HEK293 (cell line): ENCODE results near the gene MYADML2.
"Not testable (repeated sequence)": the region's sequence is repeated elsewhere in the genome, so short reads cannot be mapped to it uniquely, and the experiment has no call there.

ENCODE experiments used
- CTCF ChIA-PET: fragments of 350-600 bp; formaldehyde crosslinking; extraction: SDS; loops from one replicate; lab custom pipeline; 2021; ENCODE audit warnings: antibody characterized with exemption; lab: Yijun Ruan, JAX
- POLR2A ChIA-PET: fragments of 300-600 bp; formaldehyde crosslinking; extraction: SDS; loops from one replicate; lab custom pipeline; 2020; ENCODE audit warnings: antibody characterized with exemption, inconsistent platforms; lab: Yijun Ruan, JAX
- H3K27ac ChIP-seq: fragments of 200-500 bp; sonication (Bioruptor generic); 2 replicates; pipeline ENCODE4 v1.5.1; 2014; ENCODE audit warnings: low read depth, low read length, control low read depth, inconsistent platforms; ENCODE audit errors: extremely low read depth
- H3K36me3 ChIP-seq, 2 experiments: fragments of 200-500 bp in 1 of 2; sonication (Bioruptor generic) in 1 of 2; 1 replicate in 1 of 2; 2 replicates in 1 of 2; pipeline ENCODE4 v1.5.1; 2014 to 2017; ENCODE audit warnings: inconsistent platforms in 2 of 2, low read length in 2 of 2; ENCODE audit not compliant: control insufficient read depth in 2 of 2, insufficient read depth in 1 of 2
- H3K4me1 ChIP-seq: fragments of 200-500 bp; sonication (Bioruptor generic); 2 replicates; pipeline ENCODE4 v1.5.1; 2014; ENCODE audit warnings: mild to moderate bottlenecking, low read length, inconsistent platforms; ENCODE audit not compliant: control insufficient read depth, insufficient read depth
- H3K4me3 ChIP-seq: 2 replicates; pipeline ENCODE4 v1.5.1; 2011; ENCODE audit warnings: low read depth, mild to moderate bottlenecking, control low read depth, low read length, moderate library complexity
- H3K9me3 ChIP-seq: fragments of 200-500 bp; sonication (Bioruptor generic); 2 replicates; pipeline ENCODE4 v1.5.1; 2014; ENCODE audit warnings: low read depth, low read length, inconsistent platforms; ENCODE audit not compliant: control insufficient read depth, insufficient read depth
- BCL11B ChIP-seq: fragments of 450-650 bp; formaldehyde crosslinking; IDR thresholded peaks from 2 replicates; pipeline ENCODE4 v1.5.1; 2016; ENCODE audit warnings: low read depth, missing biosample characterization, missing genetic modification characterization
- KLF1 ChIP-seq: fragments of 450-650 bp; formaldehyde crosslinking; IDR thresholded peaks from 2 replicates; pipeline ENCODE4 v1.5.1; 2016; ENCODE audit warnings: missing biosample characterization, missing genetic modification characterization
- KLF10 ChIP-seq: fragments of 450-650 bp; IDR thresholded peaks from 2 replicates; pipeline ENCODE4 v1.5.1; 2018; ENCODE audit warnings: missing biosample characterization, mild to moderate bottlenecking, missing genetic modification characterization
- MYNN ChIP-seq: fragments of 450-650 bp; formaldehyde crosslinking; IDR thresholded peaks from 2 replicates; pipeline ENCODE4 v1.5.1; 2016; ENCODE audit warnings: missing biosample characterization, missing genetic modification characterization, borderline replicate concordance
- SCRT2 ChIP-seq: fragments of 450-650 bp; formaldehyde crosslinking; IDR thresholded peaks from 2 replicates; pipeline ENCODE4 v1.5.1; 2016; ENCODE audit warnings: missing biosample characterization, missing genetic modification characterization
- SP2 ChIP-seq: fragments of 450-650 bp; formaldehyde crosslinking; IDR thresholded peaks from 2 replicates; pipeline ENCODE4 v1.5.1; 2016; ENCODE audit warnings: missing biosample characterization, missing genetic modification characterization
- YY2 ChIP-seq: fragments of 450-650 bp; formaldehyde crosslinking; IDR thresholded peaks from 2 replicates; pipeline ENCODE4 v1.5.1; 2016; ENCODE audit warnings: missing biosample characterization, missing genetic modification characterization
- ZBTB17 ChIP-seq: fragments of 450-650 bp; formaldehyde crosslinking; IDR thresholded peaks from 2 replicates; pipeline ENCODE4 v1.5.1; 2016; ENCODE audit warnings: missing biosample characterization, missing genetic modification characterization
- ZFP3 ChIP-seq: fragments of 450-650 bp; formaldehyde crosslinking; IDR thresholded peaks from 2 replicates; pipeline ENCODE4 v1.5.1; 2016; ENCODE audit warnings: low read depth, missing biosample characterization, missing genetic modification characterization
- ZNF112 ChIP-seq: fragments of 450-650 bp; formaldehyde crosslinking; IDR thresholded peaks from 2 replicates; pipeline ENCODE4 v1.5.0; 2017; ENCODE audit warnings: missing biosample characterization, missing genetic modification characterization
- ZNF274 ChIP-seq, 2 experiments: fragments of 200-500 bp in 1 of 2; fragments of 450-650 bp in 1 of 2; sonication (Bioruptor generic) in 1 of 2; formaldehyde crosslinking in 1 of 2; IDR thresholded peaks; 2 replicates each; pipeline versions ENCODE4 v1.5.1 to v1.6.1; 2014 to 2016; ENCODE audit warnings: borderline replicate concordance in 1 of 2, inconsistent platforms in 1 of 2, low read length in 1 of 2, missing biosample characterization in 1 of 2, missing genetic modification characterization in 1 of 2
- ZNF302 ChIP-seq: fragments of 450-650 bp; formaldehyde crosslinking; IDR thresholded peaks from 2 replicates; pipeline ENCODE4 v1.5.1; 2016; ENCODE audit warnings: missing biosample characterization, missing genetic modification characterization, low read depth
- ZNF548 ChIP-seq: fragments of 450-650 bp; formaldehyde crosslinking; IDR thresholded peaks from 2 replicates; pipeline ENCODE4 v1.5.1; 2016; ENCODE audit warnings: missing biosample characterization, missing genetic modification characterization
- ZNF561 ChIP-seq: fragments of 450-650 bp; IDR thresholded peaks from 2 replicates; pipeline ENCODE4 v1.5.1; 2018; ENCODE audit warnings: missing biosample characterization, missing genetic modification characterization, borderline replicate concordance
- ZNF585B ChIP-seq: fragments of 450-650 bp; formaldehyde crosslinking; IDR thresholded peaks from 2 replicates; pipeline ENCODE4 v1.5.1; 2016; ENCODE audit warnings: missing biosample characterization, missing genetic modification characterization
- ZNF596 ChIP-seq: fragments of 450-650 bp; IDR thresholded peaks from 2 replicates; pipeline ENCODE4 v1.5.0; 2018; ENCODE audit warnings: missing biosample characterization, mild to moderate bottlenecking, missing genetic modification characterization, moderate library complexity
- ZNF600 ChIP-seq: fragments of 450-650 bp; formaldehyde crosslinking; IDR thresholded peaks from 2 replicates; pipeline ENCODE4 v1.5.1; 2016; ENCODE audit warnings: missing biosample characterization, missing genetic modification characterization
- ZNF837 ChIP-seq: fragments of 450-650 bp; formaldehyde crosslinking; IDR thresholded peaks from 2 replicates; pipeline ENCODE4 v1.5.1; 2016; ENCODE audit warnings: missing biosample characterization, missing genetic modification characterization
- ZXDB ChIP-seq: fragments of 450-650 bp; formaldehyde crosslinking; IDR thresholded peaks from 2 replicates; pipeline ENCODE4 v1.5.1; 2016; ENCODE audit warnings: missing biosample characterization, missing genetic modification characterization
- TF ChIP-seq, protein P1 (sequence below): IDR thresholded peaks from 2 replicates; pipeline ENCODE4 v1.6.1; 2011; ENCODE audit warnings: mild to moderate bottlenecking, low read depth, low read length, borderline replicate concordance
- TF ChIP-seq, protein P2 (sequence below): fragments of 450-650 bp; formaldehyde crosslinking; IDR thresholded peaks from 2 replicates; pipeline ENCODE4 v1.5.1; 2016; ENCODE audit warnings: missing biosample characterization, missing genetic modification characterization
- TF ChIP-seq, protein P3 (sequence below): fragments of 450-650 bp; formaldehyde crosslinking; IDR thresholded peaks from 2 replicates; pipeline ENCODE4 v1.5.1; 2016; ENCODE audit warnings: missing biosample characterization, missing genetic modification characterization
- TF ChIP-seq, protein P4 (sequence below): fragments of 450-650 bp; formaldehyde crosslinking; optimal IDR thresholded peaks from 2 replicates; pipeline ENCODE3; 2016; ENCODE audit warnings: missing biosample characterization, mild to moderate bottlenecking, missing genetic modification characterization

Gene MYADML2

DNA sequence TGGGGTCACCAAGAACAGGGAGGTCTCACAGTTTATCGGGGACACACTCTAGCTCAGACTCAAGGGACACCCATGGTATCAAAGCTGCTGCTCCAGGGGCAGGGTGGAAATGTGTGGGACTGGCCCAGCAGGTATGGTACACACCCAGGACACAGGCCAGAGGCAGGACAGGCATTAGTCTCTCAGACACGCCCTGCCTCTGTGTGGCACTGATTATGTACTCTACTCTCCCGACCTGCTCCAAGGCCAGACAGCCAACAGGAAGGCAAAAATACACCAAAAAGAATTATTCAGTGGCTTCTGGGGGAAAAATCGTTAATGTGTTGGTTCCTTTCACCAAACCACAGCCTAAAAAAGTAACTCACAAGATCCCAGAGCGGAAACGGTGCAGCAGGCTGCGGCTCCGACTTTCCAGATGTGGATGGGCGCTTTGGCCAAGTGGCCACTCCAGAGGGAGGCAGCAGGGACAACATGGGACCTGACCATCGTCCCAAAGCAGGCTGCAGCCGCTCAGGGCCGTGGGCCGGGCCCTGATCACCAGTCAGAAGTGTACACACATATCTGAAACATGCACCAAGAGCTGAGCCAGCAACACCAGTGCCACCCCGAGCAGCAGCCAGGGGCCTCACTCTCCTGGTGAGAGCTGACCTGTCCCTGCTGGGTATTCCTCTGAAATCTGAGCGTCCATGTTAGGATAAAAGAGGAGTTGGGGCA lies 28.0 kb downstream of the MYADML2 start (continued):
- TF ChIP-seq, protein P1, sequence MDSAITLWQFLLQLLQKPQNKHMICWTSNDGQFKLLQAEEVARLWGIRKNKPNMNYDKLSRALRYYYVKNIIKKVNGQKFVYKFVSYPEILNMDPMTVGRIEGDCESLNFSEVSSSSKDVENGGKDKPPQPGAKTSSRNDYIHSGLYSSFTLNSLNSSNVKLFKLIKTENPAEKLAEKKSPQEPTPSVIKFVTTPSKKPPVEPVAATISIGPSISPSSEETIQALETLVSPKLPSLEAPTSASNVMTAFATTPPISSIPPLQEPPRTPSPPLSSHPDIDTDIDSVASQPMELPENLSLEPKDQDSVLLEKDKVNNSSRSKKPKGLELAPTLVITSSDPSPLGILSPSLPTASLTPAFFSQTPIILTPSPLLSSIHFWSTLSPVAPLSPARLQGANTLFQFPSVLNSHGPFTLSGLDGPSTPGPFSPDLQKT = no peak
- TF ChIP-seq SCRT2 (tag by site-specific recombination) = no peak
- TF ChIP-seq SP2 (tag by site-specific recombination) = no peak
- no peak for TF ChIP-seq ZNF600

DNA sequence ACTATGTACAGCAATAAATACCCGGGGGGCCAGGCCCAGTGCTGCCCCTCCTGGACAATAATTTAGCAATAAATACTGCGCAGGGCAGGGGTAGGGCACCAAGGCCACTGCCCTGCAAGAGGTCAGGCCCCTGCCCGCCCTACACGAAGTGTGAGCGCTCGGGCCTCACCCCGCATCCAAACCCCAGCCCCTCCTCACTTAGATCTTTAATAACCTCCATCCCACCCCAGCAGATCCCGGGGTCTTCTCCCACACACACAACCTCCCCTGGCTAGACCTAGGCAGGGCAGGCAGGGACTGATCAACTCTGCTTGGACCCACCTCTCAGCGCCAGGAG lies 28.7 kb downstream of the MYADML2 start:
- H3K4me1 ChIP-seq, H3K4me3 ChIP-seq, CTCF ChIA-PET, H3K9me3 ChIP-seq, H3K27ac ChIP-seq: not testable (repeated sequence)
- H3K36me3 ChIP-seq = peaks cover 6 to 70% of the 10 kb centered on the region in 2 experiments; a peak in 1 of 3 replicates
- POLR2A ChIA-PET = interaction anchor here (2.1 kb wide), 1 partner anchor 8 kb away, joined by 22 read pairs; the partner anchor contains the start of gene MAFG
- 0 out of 2 replicates have a peak, but pooled peaks have one; percentile 56 for TF ChIP-seq BCL11B (tag by site-specific recombination)

DNA sequence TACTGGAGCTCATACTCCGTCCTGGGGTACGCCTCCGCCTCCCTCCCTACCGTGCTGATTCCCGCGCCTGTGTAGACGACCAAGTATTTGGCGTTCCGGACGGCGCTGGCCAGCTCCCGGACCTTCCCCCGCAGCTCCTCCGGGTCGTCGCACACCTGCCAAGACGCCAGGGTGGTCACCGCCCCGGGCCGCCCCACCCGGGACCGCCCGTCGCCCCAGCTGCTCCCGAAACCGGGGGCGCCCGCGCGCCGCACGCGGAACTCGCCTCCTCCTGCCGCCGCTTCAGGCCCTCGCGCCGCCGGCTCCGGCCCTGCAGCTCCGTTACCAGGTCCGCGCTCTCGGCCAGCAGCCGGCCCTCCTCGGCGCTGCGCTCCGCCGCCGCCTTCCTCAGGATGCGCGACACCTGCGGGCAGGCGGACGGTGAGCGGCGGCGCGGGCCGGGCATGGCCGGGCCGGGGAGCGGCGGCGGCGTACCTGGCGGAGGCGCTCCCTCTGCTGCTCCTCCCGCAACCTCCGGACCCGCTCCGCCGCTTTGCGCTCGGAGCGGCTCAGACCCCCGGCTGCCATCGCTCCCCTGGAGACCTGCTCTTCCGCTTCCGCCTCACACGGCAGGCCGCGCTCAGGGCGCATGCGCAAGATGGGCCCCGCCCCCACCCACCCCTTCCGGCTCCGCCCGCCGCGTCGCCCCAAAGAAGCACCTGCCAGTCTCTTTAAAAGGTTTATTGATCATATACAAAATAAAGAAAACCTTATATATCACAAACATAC lies 29.3 kb downstream of the MYADML2 start, which contains the start of gene SIRT7:
SIRT7 (minus strand) TSS at position 612 of the 768 bp plus-strand sequence; CDS start at position 567, 45 bp downstream.
- H3K4me1 ChIP-seq = 0 out of 2 replicates have a peak, but pooled peaks cover 2% of the 10 kb centered on the region
- peak within 1 kb of the TSS; percentile 65; the same call in 1 of the 2 replicates for H3K27ac ChIP-seq
- ChIA-PET POLR2A (interaction anchor here (0.6 to 2.1 kb wide), 6 partner anchors 9 to 105 kb away, joined by 3 to 22 read pairs (median 5); partner anchors contain the start of genes ALYREF, ANAPC11, CENPX and LRRC45), CTCF (interaction anchor here (0.7 to 1.3 kb wide), 12 partner anchors 9 to 184 kb away, joined by 3 to 6 read pairs (median 4); no protein-coding TSS in a partner anchor)
- H3K4me3 ChIP-seq = peak within 1 kb of the TSS; percentile 71
- H3K9me3 ChIP-seq = no peaks in the 10 kb centered on the region
- H3K36me3 ChIP-seq = peaks cover 6 to 74% of the 10 kb centered on the region in 2 experiments; a peak in 1 of 3 replicates
- TF ChIP-seq ZNF548 (tag by site-specific recombination) = no peak
- TF ChIP-seq, protein P2, sequence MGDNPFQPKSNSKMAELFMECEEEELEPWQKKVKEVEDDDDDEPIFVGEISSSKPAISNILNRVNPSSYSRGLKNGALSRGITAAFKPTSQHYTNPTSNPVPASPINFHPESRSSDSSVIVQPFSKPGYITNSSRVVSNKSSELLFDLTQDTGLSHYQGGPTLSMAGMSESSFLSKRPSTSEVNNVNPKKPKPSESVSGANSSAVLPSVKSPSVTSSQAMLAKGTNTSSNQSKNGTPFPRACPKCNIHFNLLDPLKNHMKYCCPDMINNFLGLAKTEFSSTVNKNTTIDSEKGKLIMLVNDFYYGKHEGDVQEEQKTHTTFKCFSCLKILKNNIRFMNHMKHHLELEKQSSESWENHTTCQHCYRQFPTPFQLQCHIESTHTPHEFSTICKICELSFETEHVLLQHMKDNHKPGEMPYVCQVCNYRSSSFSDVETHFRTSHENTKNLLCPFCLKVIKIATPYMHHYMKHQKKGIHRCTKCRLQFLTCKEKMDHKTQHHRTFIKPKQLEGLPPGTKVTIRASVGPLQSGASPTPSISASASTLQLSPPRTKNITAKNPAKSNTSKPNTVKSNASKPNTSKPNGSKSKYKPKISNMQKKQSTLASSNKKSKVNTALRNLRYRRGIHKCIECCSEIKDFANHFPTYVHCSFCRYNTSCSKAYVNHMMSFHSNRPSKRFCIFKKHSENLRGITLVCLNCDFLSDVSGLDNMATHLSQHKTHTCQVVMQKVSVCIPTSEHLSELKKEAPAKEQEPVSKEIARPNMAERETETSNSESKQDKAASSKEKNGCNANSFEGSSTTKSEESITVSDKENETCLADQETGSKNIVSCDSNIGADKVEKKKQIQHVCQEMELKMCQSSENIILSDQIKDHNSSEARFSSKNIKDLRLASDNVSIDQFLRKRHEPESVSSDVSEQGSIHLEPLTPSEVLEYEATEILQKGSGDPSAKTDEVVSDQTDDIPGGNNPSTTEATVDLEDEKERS = no peak
- no peak for TF ChIP-seq ZNF274 (IDR thresholded peaks at IDR 0.05; ENCODE audit: low read length)
- no peak for TF ChIP-seq ZNF274 (tag by site-specific recombination; IDR thresholded peaks at IDR 0.05; ENCODE audit: borderline replicate concordance)
- 0 out of 2 replicates have a peak, but pooled peaks have one; percentile 26 for TF ChIP-seq YY2 (tag by site-specific recombination)
- TF ChIP-seq ZNF596 = 0 out of 2 replicates have a peak, but pooled peaks have one; percentile 31
- TF ChIP-seq ZNF837 (tag by site-specific recombination) = no peak
- 0 out of 2 replicates have a peak, but pooled peaks have one; percentile 36 for TF ChIP-seq ZNF561
- no peak for TF ChIP-seq ZNF585B (tag by site-specific recombination)
- no peak for TF ChIP-seq ZNF302 (tag by site-specific recombination)
- TF ChIP-seq, protein P3, sequence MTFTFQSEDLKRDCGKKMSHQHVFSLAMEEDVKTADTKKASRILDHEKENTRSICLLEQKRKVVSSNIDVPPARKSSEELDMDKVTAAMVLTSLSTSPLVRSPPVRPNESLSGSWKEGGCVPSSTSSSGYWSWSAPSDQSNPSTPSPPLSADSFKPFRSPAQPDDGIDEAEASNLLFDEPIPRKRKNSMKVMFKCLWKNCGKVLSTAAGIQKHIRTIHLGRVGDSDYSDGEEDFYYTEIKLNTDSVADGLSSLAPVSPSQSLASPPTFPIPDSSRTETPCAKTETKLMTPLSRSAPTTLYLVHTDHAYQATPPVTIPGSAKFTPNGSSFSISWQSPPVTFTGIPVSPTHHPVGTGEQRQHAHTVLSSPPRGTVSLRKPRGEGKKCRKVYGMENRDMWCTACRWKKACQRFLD (tag by site-specific recombination) = no peak
- TF ChIP-seq, protein P4, sequence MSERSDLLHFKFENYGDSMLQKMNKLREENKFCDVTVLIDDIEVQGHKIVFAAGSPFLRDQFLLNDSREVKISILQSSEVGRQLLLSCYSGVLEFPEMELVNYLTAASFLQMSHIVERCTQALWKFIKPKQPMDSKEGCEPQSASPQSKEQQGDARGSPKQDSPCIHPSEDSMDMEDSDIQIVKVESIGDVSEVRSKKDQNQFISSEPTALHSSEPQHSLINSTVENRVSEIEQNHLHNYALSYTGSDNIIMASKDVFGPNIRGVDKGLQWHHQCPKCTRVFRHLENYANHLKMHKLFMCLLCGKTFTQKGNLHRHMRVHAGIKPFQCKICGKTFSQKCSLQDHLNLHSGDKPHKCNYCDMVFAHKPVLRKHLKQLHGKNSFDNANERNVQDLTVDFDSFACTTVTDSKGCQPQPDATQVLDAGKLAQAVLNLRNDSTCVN (tag by site-specific recombination) = peak; percentile 60
- peak; percentile 58; the same call in 1 of the 2 replicates for TF ChIP-seq KLF1 (tag by site-specific recombination)
- no peak for TF ChIP-seq ZNF112
- TF ChIP-seq ZXDB (tag by site-specific recombination) = no peak
- no peak for TF ChIP-seq MYNN (tag by site-specific recombination)
- no peak for TF ChIP-seq ZFP3
- no peak for TF ChIP-seq ZBTB17 (tag by site-specific recombination)
- 0 out of 2 replicates have a peak, but pooled peaks have one; percentile 30 for TF ChIP-seq KLF10 (tag by site-specific recombination)
